Stimulated activated CD8-positive, alpha-beta memory T cell treated with anti-CD3 and anti-CD28 coated beads, Interleukin-15, amount 100 ng/mL, for 24 hours (primary cell): Measurements from ENCODE around the gene PDXDC1.
"Not testable (repeated sequence)": the region's sequence is repeated elsewhere in the genome, so short reads cannot be mapped to it uniquely, and the experiment has no call there.

Source experiments
- DNase-seq: peaks from one replicate; pipeline ENCODE4 v3.0.0-alpha.2; 2020; ENCODE audit warnings: low read depth

The PDXDC1 gene

DNA sequence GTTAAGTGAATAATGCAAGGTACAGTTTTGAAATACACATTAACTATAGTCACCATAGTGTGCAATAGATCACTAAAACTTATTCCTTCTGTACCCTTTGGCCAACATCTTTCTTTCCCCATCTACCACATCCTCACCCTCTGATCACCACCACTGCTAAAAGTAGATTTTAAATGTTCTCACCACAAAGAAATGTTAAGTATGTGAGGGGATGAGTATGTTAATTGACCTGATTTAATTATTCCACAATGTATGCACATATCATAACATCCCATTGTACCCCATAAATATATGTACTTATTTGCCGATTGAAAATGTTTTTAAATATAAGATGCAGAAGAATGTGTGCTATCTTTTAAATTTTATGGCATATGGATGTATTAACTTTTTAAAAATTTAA, 188.2 kb downstream of the PDXDC1 start:
- DNase-seq = not testable (repeated sequence)

DNA sequence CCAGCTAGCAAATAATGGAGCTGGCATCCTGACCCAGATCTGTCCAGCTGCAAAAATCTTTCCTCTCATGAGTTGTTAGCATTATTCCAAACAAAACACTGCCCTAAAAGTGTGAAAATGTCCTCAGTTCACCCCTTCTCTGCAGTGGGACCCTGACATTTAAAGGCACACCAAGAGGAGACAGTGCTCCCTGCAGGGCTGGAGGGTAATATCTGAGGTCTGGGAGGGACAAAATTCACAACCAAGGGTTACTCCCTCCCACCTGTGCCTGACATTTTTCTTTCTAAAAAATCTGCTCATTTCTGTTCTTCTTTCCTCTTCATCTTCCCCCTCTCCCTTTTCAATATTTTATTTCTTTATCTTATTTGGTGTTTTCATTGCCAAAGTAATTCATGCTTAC, 191.4 kb downstream of the PDXDC1 start:
- DNase-seq = not testable (repeated sequence)

DNA sequence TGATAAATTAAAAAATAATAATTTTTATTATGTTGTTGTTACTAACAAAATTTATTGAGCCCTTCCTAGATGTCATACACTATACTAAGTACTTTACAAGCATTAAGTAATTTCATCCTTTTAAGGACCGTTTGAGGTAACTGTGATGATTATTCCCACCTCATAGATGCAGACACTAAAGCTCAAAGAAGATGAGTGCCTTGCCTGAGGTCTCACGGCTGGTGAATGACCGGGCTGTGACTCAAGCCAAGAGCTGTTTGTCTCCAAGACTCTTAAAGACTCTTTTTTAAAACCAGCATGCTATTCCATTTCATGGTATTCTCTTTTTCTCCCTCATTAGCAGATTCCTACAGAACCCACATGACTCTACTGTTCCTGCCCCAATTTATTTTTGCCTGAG, 193.5 kb downstream of the PDXDC1 start:
- DNase-seq = not testable (repeated sequence)

DNA sequence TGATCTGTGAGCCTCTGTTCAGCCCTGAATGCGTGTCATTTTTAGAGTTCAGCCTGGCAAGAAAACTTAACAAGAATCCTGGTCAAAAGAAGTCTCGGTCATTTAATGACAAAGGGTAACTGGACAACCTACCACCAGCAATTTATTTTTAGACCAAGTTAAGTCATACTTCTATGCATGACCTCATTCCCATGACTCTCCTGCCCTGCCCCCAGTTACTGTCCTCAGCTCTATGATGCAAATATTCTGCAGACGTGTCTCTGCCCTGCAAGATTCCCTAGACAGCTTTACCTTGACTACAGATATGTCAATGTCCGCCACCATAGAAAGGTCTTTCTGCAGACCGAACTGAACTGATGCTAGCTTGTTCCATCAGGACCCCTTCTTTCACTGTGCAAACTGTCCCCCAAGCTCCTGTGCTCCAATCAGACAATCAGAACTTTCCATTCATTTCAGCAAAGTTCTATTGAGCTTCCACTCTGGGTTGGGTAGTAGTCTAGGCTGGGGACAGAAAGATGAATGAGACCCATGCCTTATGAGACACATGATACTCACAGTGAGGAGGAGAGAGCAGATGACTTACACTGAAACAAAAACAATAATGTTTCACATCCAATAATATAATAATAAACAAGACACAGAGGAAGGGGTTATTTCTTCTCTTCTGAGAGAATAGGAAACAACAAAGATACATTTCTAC, 194.3 kb downstream of the PDXDC1 start:
- not testable (repeated sequence) for DNase-seq

DNA sequence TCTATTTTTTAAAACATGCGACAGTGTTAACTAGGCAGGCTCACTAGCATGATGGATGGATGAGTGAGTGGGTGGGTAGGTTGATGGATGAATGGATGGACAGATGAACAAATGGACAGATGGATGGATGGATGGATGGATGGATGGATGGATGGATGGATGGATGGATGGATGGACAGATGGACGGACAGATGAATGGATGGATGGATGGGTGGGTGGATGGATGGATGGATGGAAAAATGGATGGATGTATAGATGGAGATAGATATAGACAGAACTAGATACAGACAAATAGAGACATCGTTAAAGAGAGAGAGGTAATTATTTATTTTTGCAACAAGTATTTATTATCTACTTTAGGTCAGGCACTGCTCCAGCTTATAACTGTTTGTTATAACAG, 205.1 kb downstream of the PDXDC1 start:
- not testable (repeated sequence) for DNase-seq

DNA sequence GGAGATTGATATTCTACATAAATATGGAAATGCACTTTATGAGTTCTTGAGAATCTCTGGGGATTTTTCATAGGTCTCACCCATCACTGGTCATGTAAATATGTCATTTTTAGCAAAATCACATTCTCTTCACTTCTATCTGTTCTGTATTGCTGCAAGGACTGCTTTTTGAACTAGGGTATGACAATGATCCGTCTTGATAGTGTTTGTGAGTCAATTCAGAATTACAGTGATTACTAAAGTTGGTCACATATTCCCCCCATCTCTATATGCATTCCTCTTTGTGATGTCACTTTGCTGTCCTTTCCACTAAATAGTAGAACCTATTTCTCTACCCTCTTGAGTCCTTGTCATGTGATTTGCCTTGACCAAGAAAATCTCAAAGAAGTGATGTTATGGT, 206.1 kb downstream of the PDXDC1 start:
- not testable (repeated sequence) for DNase-seq

DNA sequence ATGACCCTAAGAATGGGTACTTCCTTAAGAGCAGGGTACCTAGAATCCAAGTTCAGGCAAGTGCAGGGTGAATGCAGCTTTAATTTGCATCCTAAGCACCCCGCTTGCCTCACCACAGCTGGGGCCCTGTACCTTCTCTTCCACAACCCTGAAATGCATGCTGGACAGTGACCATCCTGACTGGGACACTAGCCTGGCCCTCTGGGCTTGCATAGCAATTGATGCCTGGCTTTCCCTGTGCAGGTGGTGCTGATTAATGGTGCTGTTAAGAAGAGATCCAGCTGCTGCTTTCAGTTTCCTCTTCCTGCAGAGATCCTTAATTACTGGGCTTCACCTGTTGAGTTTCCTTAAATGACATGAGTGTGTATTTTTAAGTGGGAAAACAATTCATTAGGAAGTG, 209.2 kb downstream of the PDXDC1 start:
- not testable (repeated sequence) for DNase-seq
